ENCODE data around the gene CCSER1. TPM values are rescaled to one million over a fixed set of nuclear protein-coding genes. Genes with fewer than 3 reads are reported as not detected.

CCSER1 gene
- total RNA-seq, 1 donor from 2014 or later, result 14.7 TPM

- no peak for DNase-seq (ENCODE audit: low spot score)
Measured at GRCh38 chr4:90926957-90927356, 799.8 kb downstream of the CCSER1 start.

- DNase-seq (ENCODE audit: low spot score), result no peak
Measured at GRCh38 chr4:90943311-90943710, 816.1 kb downstream of the CCSER1 start.

- no peak for DNase-seq (ENCODE audit: low spot score)
Measured at GRCh38 chr4:90946945-90947344, 819.8 kb downstream of the CCSER1 start.

GRCh38 chr4:90950385-90950841 is 823.2 kb downstream of the CCSER1 start:
- DNase-seq (ENCODE audit: low spot score), result peak; percentile 22

- peak; percentile 56 for DNase-seq (ENCODE audit: low spot score)
Measured at GRCh38 chr4:90951037-90951436, 823.8 kb downstream of the CCSER1 start.

- peak; percentile 28 for DNase-seq (ENCODE audit: low spot score)
Measured at GRCh38 chr4:90958256-90958895, 831.2 kb downstream of the CCSER1 start.

GRCh38 chr4:90960433-90960832 is 833.2 kb downstream of the CCSER1 start:
- no peak for DNase-seq (ENCODE audit: low spot score)

GRCh38 chr4:90960840-90961239 is 833.6 kb downstream of the CCSER1 start:
- DNase-seq (ENCODE audit: low spot score), result no peak

GRCh38 chr4:90970021-90970420 is 842.8 kb downstream of the CCSER1 start:
- no peak for DNase-seq (ENCODE audit: low spot score)

GRCh38 chr4:90977726-90978125 is 850.5 kb downstream of the CCSER1 start:
- DNase-seq (ENCODE audit: low spot score), result no peak

GRCh38 chr4:90979556-90979955 is 852.4 kb downstream of the CCSER1 start:
- no peak for DNase-seq (ENCODE audit: low spot score)

GRCh38 chr4:90982813-90983212 is 855.6 kb downstream of the CCSER1 start:
- no peak for DNase-seq (ENCODE audit: low spot score)

GRCh38 chr4:90990284-90990683 is 863.1 kb downstream of the CCSER1 start:
- peak; percentile 94 for DNase-seq (ENCODE audit: low spot score)

- DNase-seq (ENCODE audit: low spot score), result no peak
Measured at GRCh38 chr4:90992213-90992612, 865.0 kb downstream of the CCSER1 start.

- peak; percentile 89 for DNase-seq (ENCODE audit: low spot score)
Measured at GRCh38 chr4:90994851-90995574, 867.8 kb downstream of the CCSER1 start.

- DNase-seq (ENCODE audit: low spot score), result no peak
Measured at GRCh38 chr4:90995996-90996395, 868.8 kb downstream of the CCSER1 start.

- no peak for DNase-seq (ENCODE audit: low spot score)
Measured at GRCh38 chr4:90996813-90997212, 869.6 kb downstream of the CCSER1 start.

GRCh38 chr4:91015861-91016260 is 888.7 kb downstream of the CCSER1 start:
- DNase-seq (ENCODE audit: low spot score), result no peak

GRCh38 chr4:91019513-91019912 is 892.3 kb downstream of the CCSER1 start:
- DNase-seq (ENCODE audit: low spot score), result no peak

GRCh38 chr4:91025241-91026148 is 898.3 kb downstream of the CCSER1 start:
- DNase-seq (ENCODE audit: low spot score), result no peak

- DNase-seq (ENCODE audit: low spot score), result no peak
Measured at GRCh38 chr4:91028228-91028627, 901.0 kb downstream of the CCSER1 start.

GRCh38 chr4:91031761-91032160 is 904.6 kb downstream of the CCSER1 start:
- no peak for DNase-seq (ENCODE audit: low spot score)
